D341Med (cell line): ENCODE measurements around the gene WIPF1.

Experiments used
- DNase-seq: peaks from one replicate; pipeline ENCODE4 v3.0.0; 2012; ENCODE audit warnings: low spot score

Gene WIPF1

GRCh38 chr2:174621323-174621722 lies 23.7 kb upstream of the WIPF1 start:
- DNase-seq: no peak

- no peak for DNase-seq
Observed at GRCh38 chr2:174618179-174618578, 20.6 kb upstream of the WIPF1 start.

GRCh38 chr2:174617718-174618117 lies 20.1 kb upstream of the WIPF1 start:
- DNase-seq: no peak

GRCh38 chr2:174617120-174617519 lies 19.5 kb upstream of the WIPF1 start:
- no peak for DNase-seq

GRCh38 chr2:174615871-174616436 lies 18.4 kb upstream of the WIPF1 start:
- no peak for DNase-seq

- DNase-seq: no peak
Observed at GRCh38 chr2:174614261-174614660, 16.7 kb upstream of the WIPF1 start.

- DNase-seq: no peak
Observed at GRCh38 chr2:174613531-174613930, 15.9 kb upstream of the WIPF1 start.

- no peak for DNase-seq
Observed at GRCh38 chr2:174612970-174613369, 15.4 kb upstream of the WIPF1 start.

GRCh38 chr2:174611854-174612253 lies 14.2 kb upstream of the WIPF1 start:
- no peak for DNase-seq

- DNase-seq: no peak
Observed at GRCh38 chr2:174611006-174611405, 13.4 kb upstream of the WIPF1 start.

GRCh38 chr2:174610243-174610995 lies 12.8 kb upstream of the WIPF1 start:
- DNase-seq: no peak

- no peak for DNase-seq
Observed at GRCh38 chr2:174609261-174609660, 11.7 kb upstream of the WIPF1 start.

- no peak for DNase-seq
Observed at GRCh38 chr2:174608866-174609214, 11.2 kb upstream of the WIPF1 start.

- no peak for DNase-seq
Observed at GRCh38 chr2:174607989-174608865, 10.6 kb upstream of the WIPF1 start.

- no peak for DNase-seq
Observed at GRCh38 chr2:174607584-174607983, 10.0 kb upstream of the WIPF1 start.

- no peak for DNase-seq
Observed at GRCh38 chr2:174606336-174606735, 8.7 kb upstream of the WIPF1 start.

GRCh38 chr2:174605687-174606086 lies 8.1 kb upstream of the WIPF1 start:
- no peak for DNase-seq

GRCh38 chr2:174603280-174603679 lies 5.7 kb upstream of the WIPF1 start:
- DNase-seq: peak; percentile 56

GRCh38 chr2:174602745-174603144 lies 5.1 kb upstream of the WIPF1 start:
- no peak for DNase-seq

- DNase-seq: no peak
Observed at GRCh38 chr2:174600349-174600748, 2.7 kb upstream of the WIPF1 start.

- no peak for DNase-seq
Observed at GRCh38 chr2:174599310-174599921, 1.8 kb upstream of the WIPF1 start.

GRCh38 chr2:174597009-174597344 lies 627 bp downstream of the WIPF1 start:
- DNase-seq: no peak

GRCh38 chr2:174595891-174596397 lies 1.7 kb downstream of the WIPF1 start:
- DNase-seq: no peak
